GM19043 (cell line): ENCODE data around the gene SPATA2L.
A peak's percentile ranks its signal among the peaks of the same experiment; 100 is the strongest.

Experiments
- ATAC-seq: cut with Tn5 transposase; IDR thresholded peaks from one replicate; pipeline ENCODE4 v1.9.1; 2021; ENCODE audit warnings: low read depth; ENCODE audit not compliant: unreplicated experiment

The SPATA2L gene

GRCh38 chr16:89660146-89660545 lies 41.4 kb downstream of the SPATA2L start:
- no peak for ATAC-seq

- no peak for ATAC-seq
These were observed 43.2 kb downstream of the SPATA2L start for GRCh38 chr16:89658221-89658879.

GRCh38 chr16:89657442-89658220 lies 43.9 kb downstream of the SPATA2L start, which contains the start of the genes CHMP1A and SPATA33:
CHMP1A (minus strand) TSS chr16:89657708; CDS start chr16:89657588, 120 bp downstream.
SPATA33 (plus strand) TSS chr16:89657836; CDS start chr16:89657912, 76 bp downstream.
- ATAC-seq: peak; percentile 81

GRCh38 chr16:89656435-89657121 lies 44.9 kb downstream of the SPATA2L start:
- no peak for ATAC-seq

- ATAC-seq: no peak
These were observed 46.4 kb downstream of the SPATA2L start for GRCh38 chr16:89655062-89655643.

- no peak for ATAC-seq
These were observed 47.7 kb downstream of the SPATA2L start for GRCh38 chr16:89653656-89654295.

- ATAC-seq: no peak
These were observed 49.9 kb downstream of the SPATA2L start for GRCh38 chr16:89651584-89651983.

GRCh38 chr16:89646906-89647305 lies 54.6 kb downstream of the SPATA2L start:
- ATAC-seq: no peak
